AG04449 (cell line): ENCODE data around the gene SFTA2.

Source experiments
- CTCF ChIA-PET: fragments of 350-600 bp; formaldehyde crosslinking; extraction: SDS; loops from one replicate; lab custom pipeline; 2021; ENCODE audit warnings: antibody characterized with exemption; lab: Yijun Ruan, JAX
- POLR2A ChIA-PET: fragments of 400-600, 350-600 bp; formaldehyde crosslinking; extraction: SDS; loops from one replicate; lab custom pipeline; 2020; ENCODE audit warnings: antibody characterized with exemption, inconsistent platforms; lab: Yijun Ruan, JAX
- DNase-seq: peaks from one replicate; pipeline ENCODE4 v3.0.0-alpha.2; 2010; ENCODE audit warnings: low read depth, low spot score
- H3K4me3 ChIP-seq: 2 replicates; pipeline ENCODE4 v1.5.1; 2011; ENCODE audit warnings: low read depth, mild to moderate bottlenecking, control low read depth, low read length
- TF ChIP-seq, protein P1 (sequence below): IDR thresholded peaks from one replicate; pipeline ENCODE4 v1.5.1; 2011; ENCODE audit warnings: mild to moderate bottlenecking, moderate library complexity, low read length, control low read depth, inconsistent platforms; ENCODE audit not compliant: insufficient read depth; ENCODE audit errors: missing control alignments

Gene SFTA2

DNA sequence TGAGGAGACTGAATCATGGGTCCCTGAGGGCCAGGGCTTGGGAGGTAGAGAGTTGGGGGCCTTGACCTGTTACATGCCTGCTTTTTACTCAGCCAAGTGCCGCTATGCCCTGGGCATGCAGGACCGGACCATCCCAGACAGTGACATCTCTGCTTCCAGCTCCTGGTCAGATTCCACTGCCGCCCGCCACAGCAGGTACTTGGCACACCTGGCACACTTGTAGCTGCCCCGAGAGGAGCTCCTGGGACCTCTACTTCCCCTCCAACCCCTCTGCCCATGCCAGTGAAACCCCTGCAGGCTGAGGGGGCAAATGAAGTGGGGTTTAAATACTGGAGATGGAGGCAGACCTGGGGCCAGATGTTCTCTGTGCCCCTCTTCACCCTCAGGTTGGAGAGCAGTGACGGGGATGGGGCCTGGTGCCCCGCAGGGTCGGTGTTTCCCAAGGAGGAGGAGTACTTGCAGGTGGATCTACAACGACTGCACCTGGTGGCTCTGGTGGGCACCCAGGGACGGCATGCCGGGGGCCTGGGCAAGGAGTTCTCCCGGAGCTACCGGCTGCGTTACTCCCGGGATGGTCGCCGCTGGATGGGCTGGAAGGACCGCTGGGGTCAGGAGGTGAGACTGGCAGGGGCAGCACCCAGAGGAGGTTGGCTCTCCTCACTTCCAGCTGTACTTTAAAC lies 43.0 kb downstream of the SFTA2 start:
- DNase-seq, result no peak

DNA sequence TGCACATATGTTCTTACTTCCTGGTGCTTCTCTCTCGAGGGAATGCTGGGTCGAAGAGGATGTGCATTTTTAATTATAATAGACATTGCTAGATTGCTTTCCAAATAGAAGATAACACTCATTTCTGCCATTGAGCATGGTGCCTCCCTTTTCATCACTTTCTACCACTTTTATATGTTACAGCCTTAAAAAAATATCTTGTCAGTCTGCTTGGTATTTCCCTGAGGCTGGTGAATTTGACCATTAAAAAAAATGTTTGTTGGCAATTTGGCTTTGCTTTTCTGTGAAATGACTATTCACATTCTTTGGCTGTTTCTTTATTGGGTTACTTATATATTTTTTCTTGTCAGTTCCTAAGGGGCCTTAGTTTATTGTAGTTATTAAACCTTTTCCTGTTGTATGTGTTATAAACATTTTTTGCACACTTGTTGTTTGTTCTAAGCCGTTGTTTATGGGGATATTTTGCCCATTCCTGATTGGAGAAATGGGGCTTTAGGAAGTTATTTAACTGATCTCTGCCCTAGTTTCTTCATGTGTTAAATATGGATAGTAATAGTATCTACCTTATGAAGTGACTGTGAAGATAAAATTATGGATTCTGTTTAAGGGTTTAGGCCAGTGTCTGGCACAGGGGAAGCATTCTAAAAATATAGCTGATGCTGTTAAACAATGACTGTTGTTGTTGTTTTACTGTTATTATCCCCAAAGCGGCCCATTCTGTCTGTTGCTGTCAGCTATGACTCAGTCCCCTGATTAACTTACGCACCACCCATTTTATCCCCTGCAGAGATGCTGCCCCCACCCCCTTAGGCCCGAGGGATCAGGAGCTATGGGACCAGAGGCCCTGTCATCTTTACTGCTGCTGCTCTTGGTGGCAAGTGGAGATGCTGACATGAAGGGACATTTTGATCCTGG lies 43.8 kb downstream of the SFTA2 start:
- CTCF ChIA-PET, result interaction anchor here (1.0 to 13.1 kb wide), 10 partner anchors 10 to 199 kb away, joined by 3 to 472 read pairs (median 10); no protein-coding TSS in a partner anchor
- POLR2A ChIA-PET, result no interaction called here
- no peak overlapping the region for H3K4me3 ChIP-seq
- TF ChIP-seq, protein P1, sequence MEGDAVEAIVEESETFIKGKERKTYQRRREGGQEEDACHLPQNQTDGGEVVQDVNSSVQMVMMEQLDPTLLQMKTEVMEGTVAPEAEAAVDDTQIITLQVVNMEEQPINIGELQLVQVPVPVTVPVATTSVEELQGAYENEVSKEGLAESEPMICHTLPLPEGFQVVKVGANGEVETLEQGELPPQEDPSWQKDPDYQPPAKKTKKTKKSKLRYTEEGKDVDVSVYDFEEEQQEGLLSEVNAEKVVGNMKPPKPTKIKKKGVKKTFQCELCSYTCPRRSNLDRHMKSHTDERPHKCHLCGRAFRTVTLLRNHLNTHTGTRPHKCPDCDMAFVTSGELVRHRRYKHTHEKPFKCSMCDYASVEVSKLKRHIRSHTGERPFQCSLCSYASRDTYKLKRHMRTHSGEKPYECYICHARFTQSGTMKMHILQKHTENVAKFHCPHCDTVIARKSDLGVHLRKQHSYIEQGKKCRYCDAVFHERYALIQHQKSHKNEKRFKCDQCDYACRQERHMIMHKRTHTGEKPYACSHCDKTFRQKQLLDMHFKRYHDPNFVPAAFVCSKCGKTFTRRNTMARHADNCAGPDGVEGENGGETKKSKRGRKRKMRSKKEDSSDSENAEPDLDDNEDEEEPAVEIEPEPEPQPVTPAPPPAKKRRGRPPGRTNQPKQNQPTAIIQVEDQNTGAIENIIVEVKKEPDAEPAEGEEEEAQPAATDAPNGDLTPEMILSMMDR, result no peak
- DNase-seq, result no peak

More for the DNA sequence above, 43.0 kb downstream of the SFTA2 start:
- no peak overlapping the region for H3K4me3 ChIP-seq
- TF ChIP-seq, protein P1, result no peak
- CTCF ChIA-PET, result interaction anchor here (0.7 to 3.7 kb wide), 12 partner anchors 9 to 198 kb away, joined by 3 to 18 read pairs (median 9); no protein-coding TSS in a partner anchor
- POLR2A ChIA-PET, result no interaction called here

DNA sequence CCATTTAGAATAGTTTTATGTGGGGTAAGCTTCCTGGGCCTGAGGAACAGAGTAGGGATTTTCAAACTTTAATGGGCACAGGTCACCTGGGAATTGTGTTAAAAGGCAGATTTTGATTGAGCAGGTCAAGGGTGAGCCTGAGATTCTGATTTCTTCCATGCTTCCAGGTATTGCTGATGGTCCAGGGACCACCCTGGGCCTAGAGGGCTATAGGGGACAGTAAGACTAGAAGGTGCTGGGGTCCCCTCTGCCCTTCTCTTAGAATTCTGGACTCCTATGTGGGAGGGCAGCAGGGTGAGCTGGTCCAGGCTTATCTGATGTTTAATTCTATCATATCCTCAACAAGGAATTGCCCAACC lies 45.1 kb downstream of the SFTA2 start:
- TF ChIP-seq, protein P1, result no peak
- H3K4me3 ChIP-seq, result peak overlapping the region; percentile 82; the same call in 1 of the 2 replicates
- CTCF ChIA-PET, result interaction anchor here (1.1 to 13.1 kb wide), 6 partner anchors 8 to 200 kb away, joined by 4 to 472 read pairs (median 10); no protein-coding TSS in a partner anchor
- POLR2A ChIA-PET, result no interaction called here
- no peak for DNase-seq

DNA sequence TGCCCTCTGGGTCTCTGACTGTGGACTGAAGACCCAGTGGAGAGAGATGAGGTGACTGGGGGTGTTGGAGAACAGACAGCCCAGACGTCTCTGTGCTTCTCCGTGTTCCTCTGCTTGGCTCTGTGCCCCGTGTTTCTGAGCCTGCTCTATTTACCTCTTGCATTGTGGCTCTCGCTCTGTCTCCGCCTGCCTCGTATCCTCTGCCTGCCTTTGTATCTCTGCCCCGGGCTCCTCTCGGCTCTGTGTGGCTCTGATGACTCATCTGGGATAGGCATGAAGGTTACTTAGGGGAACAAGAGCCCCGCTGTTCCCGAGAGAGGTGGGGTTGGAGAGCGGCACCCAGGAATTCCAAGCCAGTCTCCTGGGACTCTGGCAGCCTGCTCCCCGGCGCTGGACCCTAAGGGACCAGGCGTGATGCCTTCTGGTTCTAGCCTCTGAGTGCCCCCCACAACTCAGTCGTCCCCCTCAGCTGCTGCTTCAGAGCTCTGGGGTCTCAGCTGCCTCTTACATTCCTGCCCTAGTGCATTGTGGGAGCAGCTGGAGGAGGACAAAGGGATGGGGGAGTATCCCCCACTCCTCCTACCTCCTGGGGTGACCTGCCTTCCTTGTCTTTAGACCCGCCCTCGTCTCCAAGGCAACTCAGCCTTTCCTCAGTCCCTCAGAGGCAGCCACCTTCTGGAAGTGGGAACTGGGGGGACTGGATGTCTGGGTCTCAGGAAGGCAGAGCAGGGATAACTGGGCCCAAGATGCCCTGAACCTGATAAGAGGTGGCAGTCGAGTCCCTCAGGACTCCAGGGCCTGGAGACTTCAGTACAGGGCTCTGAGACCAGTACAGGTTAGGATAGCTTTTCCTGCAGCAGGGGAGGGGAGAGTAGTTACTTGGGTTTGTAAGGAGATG lies 45.7 kb downstream of the SFTA2 start:
- CTCF ChIA-PET, result interaction anchor here (1.1 to 13.1 kb wide), 8 partner anchors 8 to 194 kb away, joined by 4 to 472 read pairs (median 10); no protein-coding TSS in a partner anchor
- TF ChIP-seq, protein P1, result no peak
- DNase-seq, result no peak
- POLR2A ChIA-PET, result interaction anchor here (0.7 kb wide), 2 partner anchors 28 to 73 kb away, joined by 3 read pairs; partner anchors contain the start of gene VARS2
- peak overlapping the region; percentile 82 for H3K4me3 ChIP-seq

DNA sequence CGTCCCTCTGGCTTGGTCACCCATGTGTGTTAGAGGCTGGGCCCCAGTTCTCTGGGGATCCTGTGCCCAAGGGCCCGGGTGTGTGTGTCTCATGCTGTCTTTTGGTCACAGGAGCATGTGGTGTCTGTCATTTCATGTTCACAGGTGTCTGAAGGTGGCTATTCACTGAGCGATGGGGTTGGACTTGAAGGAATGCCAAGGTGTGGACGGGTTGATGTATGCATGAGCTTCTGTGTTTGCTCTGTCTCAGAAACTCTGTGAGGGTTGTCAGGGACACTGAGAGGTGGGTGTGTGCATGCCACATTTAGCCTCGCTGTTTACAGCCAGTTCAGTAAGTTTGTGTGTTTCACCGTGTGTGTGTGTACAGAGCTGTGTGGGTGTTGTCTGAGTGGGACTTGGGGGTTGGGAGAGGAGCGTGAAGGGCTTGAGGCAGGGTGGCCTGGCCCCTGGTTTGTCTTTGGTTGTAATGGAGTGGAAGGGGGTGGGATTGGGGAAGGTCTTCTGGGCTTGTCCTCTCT lies 46.4 kb downstream of the SFTA2 start:
- ChIA-PET POLR2A (interaction anchor here (0.7 to 0.8 kb wide), 3 partner anchors 28 to 133 kb away, joined by 3 to 4 read pairs (median 3); partner anchors contain the start of gene VARS2), CTCF (interaction anchor here (1.3 to 13.1 kb wide), 11 partner anchors 8 to 194 kb away, joined by 3 to 472 read pairs (median 7); no protein-coding TSS in a partner anchor)
- peak overlapping the region; percentile 82 for H3K4me3 ChIP-seq
- DNase-seq, result no peak
- TF ChIP-seq, protein P1, result no peak
